H9 (cell line): Measurements from ENCODE around the gene MICB. TPM values are rescaled to one million over a fixed set of nuclear protein-coding genes. Genes with fewer than 3 reads are reported as not detected.

Experiments
- DNase-seq: peaks from one replicate; pipeline ENCODE4 v3.0.0-alpha.2; 2017
- H2AFZ ChIP-seq: one replicate; pipeline ENCODE4 v1.6.1; 2013; ENCODE audit warnings: mild to moderate bottlenecking, low read length, control low read depth, moderate library complexity
- H2AK5ac ChIP-seq: 2 replicates; pipeline ENCODE4 v1.6.1; 2013; ENCODE audit warnings: low read length, control low read depth, mixed read lengths; ENCODE audit not compliant: insufficient read length
- H2BK120ac ChIP-seq: one replicate; pipeline ENCODE4 v1.6.1; 2013; ENCODE audit warnings: low read depth, mild to moderate bottlenecking, low read length, control low read depth, inconsistent platforms; ENCODE audit not compliant: poor library complexity, severe bottlenecking
- H2BK12ac ChIP-seq: 2 replicates; pipeline ENCODE4 v1.6.1; 2013; ENCODE audit warnings: low read length, control low read depth, mixed read lengths, low read depth; ENCODE audit not compliant: insufficient read length
- H2BK15ac ChIP-seq: 2 replicates; pipeline ENCODE4 v1.6.1; 2013; ENCODE audit warnings: low read depth, low read length, control low read depth
- H2BK20ac ChIP-seq: one replicate; pipeline ENCODE4 v1.6.1; 2013; ENCODE audit warnings: low read depth, mild to moderate bottlenecking, low read length, control low read depth, inconsistent platforms; ENCODE audit not compliant: poor library complexity, severe bottlenecking
- H2BK5ac ChIP-seq: 2 replicates; pipeline ENCODE4 v1.6.1; 2013; ENCODE audit warnings: low read length, control low read depth, mixed read lengths; ENCODE audit not compliant: insufficient read length
- H3K14ac ChIP-seq: 2 replicates; pipeline ENCODE4 v1.6.1; 2013; ENCODE audit warnings: low read length, control low read depth; ENCODE audit not compliant: insufficient read depth
- H3K18ac ChIP-seq: 2 replicates; pipeline ENCODE4 v1.6.1; 2013; ENCODE audit warnings: low read depth, mild to moderate bottlenecking, mixed read lengths, low read length, control low read depth; ENCODE audit not compliant: insufficient read length
- H3K23ac ChIP-seq: 2 replicates; pipeline ENCODE4 v1.6.1; 2013; ENCODE audit warnings: low read length, control low read depth, mixed read lengths, low read depth; ENCODE audit not compliant: insufficient read length
- H3K23me2 ChIP-seq: 2 replicates; pipeline ENCODE4 v1.6.1; 2013; ENCODE audit warnings: low read depth, mild to moderate bottlenecking, mixed read lengths, low read length, control low read depth; ENCODE audit not compliant: insufficient read length, poor library complexity, severe bottlenecking
- H3K27ac ChIP-seq: 2 replicates; pipeline ENCODE4 v1.5.1; 2013; ENCODE audit warnings: low read length, control low read depth, mixed read lengths, low read depth; ENCODE audit not compliant: insufficient read length
- H3K27me3 ChIP-seq: 2 replicates; pipeline ENCODE4 v1.6.1; 2013; ENCODE audit warnings: low read length, control low read depth, inconsistent platforms; ENCODE audit not compliant: insufficient read depth
- H3K4ac ChIP-seq: 2 replicates; pipeline ENCODE4 v1.6.1; 2013; ENCODE audit warnings: low read depth, mild to moderate bottlenecking, control low read depth, inconsistent platforms, low read length, moderate library complexity
- H3K4me1 ChIP-seq: 2 replicates; pipeline ENCODE4 v1.6.1; 2013; ENCODE audit warnings: low read length, control low read depth, inconsistent platforms; ENCODE audit not compliant: insufficient read depth
- H3K4me2 ChIP-seq: 2 replicates; pipeline ENCODE4 v1.6.1; 2013; ENCODE audit warnings: low read length, control low read depth, mixed read lengths; ENCODE audit not compliant: insufficient read length, insufficient read depth
- H3K56ac ChIP-seq: 2 replicates; pipeline ENCODE4 v1.6.1; 2013; ENCODE audit warnings: low read depth, mild to moderate bottlenecking, mixed read lengths, low read length, control low read depth; ENCODE audit not compliant: insufficient read length
- H3K79me1 ChIP-seq: 2 replicates; pipeline ENCODE4 v1.6.1; 2013; ENCODE audit warnings: low read depth, mild to moderate bottlenecking, moderate library complexity, low read length, control low read depth, inconsistent platforms; ENCODE audit not compliant: insufficient read depth, poor library complexity, severe bottlenecking
- H3K79me2 ChIP-seq: 2 replicates; pipeline ENCODE4 v1.6.1; 2013; ENCODE audit warnings: low read length, control low read depth, inconsistent platforms; ENCODE audit not compliant: insufficient read depth
- H3K9ac ChIP-seq: 2 replicates; pipeline ENCODE4 v1.6.1; 2013; ENCODE audit warnings: low read length, control low read depth, mixed read lengths; ENCODE audit not compliant: insufficient read length; ENCODE audit errors: extremely low read depth
- H3K9me3 ChIP-seq: one replicate; pipeline ENCODE4 v1.6.1; 2013; ENCODE audit warnings: low read depth, low read length, inconsistent platforms; ENCODE audit not compliant: control insufficient read depth
- H3T11ph ChIP-seq: one replicate; pipeline ENCODE4 v1.6.1; 2013; ENCODE audit warnings: mild to moderate bottlenecking, low read length, control low read depth, inconsistent platforms
- H4K20me1 ChIP-seq: one replicate; pipeline ENCODE4 v1.6.1; 2013; ENCODE audit not compliant: control insufficient read depth, insufficient read length, insufficient read depth
- H4K5ac ChIP-seq: 2 replicates; pipeline ENCODE4 v1.6.1; 2013; ENCODE audit warnings: low read depth, mild to moderate bottlenecking, mixed read lengths, low read length, control low read depth; ENCODE audit not compliant: insufficient read length
- H4K8ac ChIP-seq: replicated peaks from 2 replicates; pipeline ENCODE4 v1.6.1; 2013; ENCODE audit warnings: low read length, control low read depth, mixed read lengths, low read depth; ENCODE audit not compliant: insufficient read length
- H4K91ac ChIP-seq: 2 replicates; pipeline ENCODE4 v1.6.1; 2013; ENCODE audit warnings: low read depth, mild to moderate bottlenecking, moderate library complexity, mixed read lengths, low read length, control low read depth; ENCODE audit not compliant: insufficient read length
- H3K27ac Mint-ChIP-seq, 3 experiments: 2 replicates in 2 of 3; 3 replicates in 1 of 3; pipeline ENCODE4 v1.8.0; 2020 to 2021; ENCODE audit warnings: mixed read lengths in 3 of 3, mild to moderate bottlenecking in 1 of 3, moderate library complexity in 1 of 3
- H3K27me3 Mint-ChIP-seq: 2 replicates; pipeline ENCODE4 v1.8.0; 2021; ENCODE audit warnings: low read depth, mild to moderate bottlenecking, moderate library complexity, mixed read lengths
- H3K36me3 Mint-ChIP-seq, 3 experiments: 2 replicates in 2 of 3; 3 replicates in 1 of 3; pipeline ENCODE4 v1.8.0; 2020 to 2021; ENCODE audit warnings: low read depth in 3 of 3, mixed read lengths in 3 of 3; ENCODE audit not compliant: insufficient read depth in 1 of 3
- H3K4me1 Mint-ChIP-seq, 2 experiments: 2 replicates each; pipeline ENCODE4 v1.8.0; 2020; ENCODE audit warnings: mixed read lengths in 2 of 2
- H3K4me3 Mint-ChIP-seq, 2 experiments: 2 replicates in 1 of 2; 3 replicates in 1 of 2; pipeline ENCODE4 v1.8.0; 2020 to 2021; ENCODE audit warnings: mild to moderate bottlenecking in 2 of 2, mixed read lengths in 2 of 2, moderate library complexity in 1 of 2
- H3K9me3 Mint-ChIP-seq, 2 experiments: 2 replicates in 1 of 2; 3 replicates in 1 of 2; pipeline ENCODE4 v1.8.0; 2020; ENCODE audit warnings: mild to moderate bottlenecking in 2 of 2, mixed read lengths in 2 of 2, moderate library complexity in 1 of 2
- WGBS: extraction: QIAGEN DNeasy Blood & Tissue Kit; methylation state at CpG from one replicate; pipeline ENCODE4 v1.1.7; 2013; ENCODE audit warnings: missing lambda C conversion rate, low lambda C conversion rate, mixed read lengths; ENCODE audit not compliant: insufficient read length; ENCODE audit errors: extremely low coverage; 5-methylcytosine and 5-hydroxymethylcytosine counted together
- total RNA-seq: library from RNA; stranded (reverse); gene quantifications from 2 replicates; pipeline ENCODE4 v1.2.1, GENCODE V29; 2021
- TF ChIP-seq, protein P1 (sequence below): fragments of 200-600 bp; sonication (generic); conservative IDR thresholded peaks from 3 replicates; pipeline ENCODE4 v1.8.0; 2021; ENCODE audit warnings: antibody characterized with exemption, mild to moderate bottlenecking

The MICB gene
- total RNA-seq, 1 experiment from 2014 or later, result 6.2 TPM

DNA sequence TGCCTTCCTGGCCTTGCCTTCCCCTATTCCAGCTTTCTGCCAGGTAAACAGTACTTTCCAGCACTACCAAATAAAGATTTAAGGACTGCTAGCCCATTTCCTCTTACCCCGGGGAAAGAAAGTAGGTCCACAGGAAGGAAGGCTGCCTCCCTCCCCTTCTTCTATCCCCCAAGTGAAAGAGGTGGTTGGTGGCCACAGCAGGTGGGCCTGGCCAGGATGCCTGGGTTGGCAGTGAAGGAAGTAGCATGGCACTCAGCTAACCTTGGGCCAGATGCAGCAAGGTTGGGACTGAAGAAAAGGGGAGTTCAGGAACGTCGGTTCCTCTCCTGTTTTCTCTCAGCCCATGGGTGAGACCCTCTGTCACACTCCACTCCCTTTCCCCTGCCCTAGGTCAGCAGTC is 58.4 kb downstream of the MICB start:
- no peak overlapping the region for H2BK15ac ChIP-seq
- no peak for DNase-seq
- no peaks in the 10 kb centered on the region for H4K20me1 ChIP-seq
- H3K4me1 Mint-ChIP-seq, result peaks cover 4 to 18% of the 10 kb centered on the region in 2 experiments; a peak in 3 of 4 replicates
- H3K4me3 Mint-ChIP-seq, result no peak overlapping the region
- H3K27ac Mint-ChIP-seq, result no peak overlapping the region
- TF ChIP-seq, protein P1, sequence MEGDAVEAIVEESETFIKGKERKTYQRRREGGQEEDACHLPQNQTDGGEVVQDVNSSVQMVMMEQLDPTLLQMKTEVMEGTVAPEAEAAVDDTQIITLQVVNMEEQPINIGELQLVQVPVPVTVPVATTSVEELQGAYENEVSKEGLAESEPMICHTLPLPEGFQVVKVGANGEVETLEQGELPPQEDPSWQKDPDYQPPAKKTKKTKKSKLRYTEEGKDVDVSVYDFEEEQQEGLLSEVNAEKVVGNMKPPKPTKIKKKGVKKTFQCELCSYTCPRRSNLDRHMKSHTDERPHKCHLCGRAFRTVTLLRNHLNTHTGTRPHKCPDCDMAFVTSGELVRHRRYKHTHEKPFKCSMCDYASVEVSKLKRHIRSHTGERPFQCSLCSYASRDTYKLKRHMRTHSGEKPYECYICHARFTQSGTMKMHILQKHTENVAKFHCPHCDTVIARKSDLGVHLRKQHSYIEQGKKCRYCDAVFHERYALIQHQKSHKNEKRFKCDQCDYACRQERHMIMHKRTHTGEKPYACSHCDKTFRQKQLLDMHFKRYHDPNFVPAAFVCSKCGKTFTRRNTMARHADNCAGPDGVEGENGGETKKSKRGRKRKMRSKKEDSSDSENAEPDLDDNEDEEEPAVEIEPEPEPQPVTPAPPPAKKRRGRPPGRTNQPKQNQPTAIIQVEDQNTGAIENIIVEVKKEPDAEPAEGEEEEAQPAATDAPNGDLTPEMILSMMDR, result no peak
- peaks cover 16 to 44% (median 31%) of the 10 kb centered on the region in 3 experiments; a peak in 6 of 7 replicates for H3K36me3 Mint-ChIP-seq
- H3K9me3 Mint-ChIP-seq, result no peaks in the 10 kb centered on the region
- no peak overlapping the region for H4K8ac ChIP-seq
- no peaks in the 10 kb centered on the region for H3K27me3 Mint-ChIP-seq
- H3K9me3 ChIP-seq, result no peaks in the 10 kb centered on the region
- no peak overlapping the region for H3K14ac ChIP-seq
- no peak overlapping the region for H3K4ac ChIP-seq
- no peak overlapping the region for H3K56ac ChIP-seq
- no peak overlapping the region for H2BK20ac ChIP-seq
- no peak overlapping the region for H3K9ac ChIP-seq
- H3K27me3 ChIP-seq, result no peaks in the 10 kb centered on the region
- no peaks in the 10 kb centered on the region for H3K23me2 ChIP-seq
- no peak overlapping the region for H2BK12ac ChIP-seq
- H2BK5ac ChIP-seq, result no peak overlapping the region
- H2AFZ ChIP-seq, result no peak overlapping the region
- no peak overlapping the region for H4K91ac ChIP-seq
- H3K27ac ChIP-seq, result no peak overlapping the region
- H3K18ac ChIP-seq, result no peak overlapping the region
- H2BK120ac ChIP-seq, result no peak overlapping the region
- no CpG with 5 or more reads among the region's 3 CpGs for WGBS
- no peaks in the 10 kb centered on the region for H3K79me1 ChIP-seq
- no peak overlapping the region for H2AK5ac ChIP-seq
- no peaks in the 10 kb centered on the region for H3K79me2 ChIP-seq
- H3K23ac ChIP-seq, result no peak overlapping the region
- no peak overlapping the region for H3T11ph ChIP-seq
- no peak overlapping the region for H4K5ac ChIP-seq
- peaks cover 4% of the 10 kb centered on the region; the same call in 1 of the 2 replicates for H3K4me1 ChIP-seq
- H3K4me2 ChIP-seq, result no peak overlapping the region
